B cell (primary cell): ENCODE results near the gene MGAT4C. TPM values are rescaled to one million over a fixed set of nuclear protein-coding genes. Genes with fewer than 3 reads are reported as not detected.

Experiments used
- ATAC-seq: fragments of 200-7000 bp; cut with Tn5 transposase; one replicate; pipeline ENCODE4 v1.10.0; 2021; ENCODE audit warnings: low read depth, mild to moderate bottlenecking, moderate number of reproducible peaks, moderate library complexity
- CTCF ChIA-PET: fragments of 350-600 bp; sonication (Branson Sonifier 250); formaldehyde crosslinking; loops from one replicate; lab custom pipeline; 2021; ENCODE audit warnings: antibody characterized with exemption, inconsistent platforms; lab: Charles Lee
- POLR2A ChIA-PET: fragments of 350-600 bp; sonication (Branson Sonifier 250); formaldehyde crosslinking; loops from one replicate; lab custom pipeline; 2021; ENCODE audit warnings: antibody characterized with exemption; lab: Charles Lee
- DNase-seq: peaks from one replicate; pipeline ENCODE4 v3.0.0; 2013
- H2AFZ ChIP-seq: 2 replicates; pipeline ENCODE4 v1.6.1; 2012; ENCODE audit warnings: mild to moderate bottlenecking, low read depth, low read length; ENCODE audit not compliant: insufficient read depth, poor library complexity, severe bottlenecking
- H3K27ac ChIP-seq, 2 donors: 1 replicate in 1 of 2; 2 replicates in 1 of 2; pipeline ENCODE4 v1.5.1; 2012 to 2013; ENCODE audit warnings: low read length in 2 of 2, mild to moderate bottlenecking in 2 of 2, moderate library complexity in 1 of 2
- H3K27me3 ChIP-seq, 4 experiments: fragments of 200-600 bp in 1 of 4; sonication (generic) in 1 of 4; replicated peaks in 1 of 4; 1 replicate in 2 of 4; 2 replicates in 2 of 4; pipeline versions ENCODE4 v1.6.1 to v1.7.0; 2013 to 2016; ENCODE audit warnings: low read length in 3 of 4, mild to moderate bottlenecking in 2 of 4, mixed read lengths in 1 of 4, moderate library complexity in 1 of 4; ENCODE audit not compliant: insufficient read depth in 4 of 4, control insufficient read depth in 3 of 4; ENCODE audit errors: control extremely low read depth in 1 of 4
- H3K36me3 ChIP-seq, 2 experiments: replicated peaks in 1 of 2; 1 replicate in 1 of 2; 2 replicates in 1 of 2; pipeline versions ENCODE4 v1.6.1 to v1.7.1; 2013; ENCODE audit warnings: low read length in 1 of 2; ENCODE audit not compliant: insufficient read depth in 2 of 2, control insufficient read depth in 1 of 2; ENCODE audit errors: control extremely low read depth in 1 of 2, extremely low read depth in 1 of 2
- H3K4me1 ChIP-seq, 2 donors: fragments of 200-600 bp in 1 of 2; sonication (generic) in 1 of 2; 1 replicate in 1 of 2; 2 replicates in 1 of 2; pipeline versions ENCODE4 v1.5.1 to v1.6.1; 2013 to 2017; ENCODE audit warnings: low read length in 2 of 2; ENCODE audit not compliant: control insufficient read depth in 2 of 2, insufficient read depth in 2 of 2
- H3K4me2 ChIP-seq: replicated peaks from 2 replicates; pipeline ENCODE3; 2012; ENCODE audit warnings: mild to moderate bottlenecking, low read depth, low read length; ENCODE audit not compliant: poor library complexity, severe bottlenecking
- H3K4me3 ChIP-seq, 5 experiments: fragments of 200-600 bp in 1 of 5; sonication (generic) in 1 of 5; 1 replicate in 3 of 5; 2 replicates in 2 of 5; pipeline versions ENCODE4 v1.5.1 to v1.7.0; 2011 to 2016; ENCODE audit warnings: low read length in 4 of 5, mild to moderate bottlenecking in 4 of 5, low read depth in 2 of 5, control low read depth in 1 of 5, moderate library complexity in 1 of 5; ENCODE audit not compliant: insufficient read depth in 1 of 5; ENCODE audit errors: control extremely low read depth in 1 of 5, extremely low read depth in 1 of 5
- H3K79me2 ChIP-seq: fragments of 200-600 bp; sonication (generic); one replicate; pipeline ENCODE4 v1.6.0; 2016; ENCODE audit warnings: low read length; ENCODE audit not compliant: control insufficient read depth, insufficient read depth
- H3K9ac ChIP-seq: fragments of 200-600 bp; sonication (generic); 2 replicates; pipeline ENCODE4 v1.6.1; 2017; ENCODE audit warnings: mild to moderate bottlenecking, low read length, moderate library complexity
- H3K9me3 ChIP-seq, 3 donors: one replicate each; pipeline versions ENCODE4 v1.6.1 to v1.7.1; 2013; ENCODE audit warnings: low read length in 2 of 3; ENCODE audit not compliant: control insufficient read depth in 2 of 3, insufficient read depth in 1 of 3; ENCODE audit errors: control extremely low read depth in 1 of 3
- H4K20me1 ChIP-seq: 2 replicates; pipeline ENCODE4 v1.6.0; 2012; ENCODE audit warnings: mild to moderate bottlenecking, low read length; ENCODE audit not compliant: insufficient read depth, control insufficient read depth, poor library complexity, severe bottlenecking
- H3K27ac Mint-ChIP-seq: one replicate; pipeline ENCODE4 v1.8.0; 2021; ENCODE audit warnings: mixed read lengths
- H3K27me3 Mint-ChIP-seq: one replicate; pipeline ENCODE4 v1.8.0; 2021; ENCODE audit warnings: mixed read lengths
- H3K4me1 Mint-ChIP-seq: one replicate; pipeline ENCODE4 v1.8.0; 2021; ENCODE audit warnings: mixed read lengths
- H3K4me3 Mint-ChIP-seq: one replicate; pipeline ENCODE4 v1.8.0; 2021; ENCODE audit warnings: mixed read lengths
- H3K9me3 Mint-ChIP-seq: one replicate; pipeline ENCODE4 v1.8.0; 2022; ENCODE audit warnings: mixed read lengths; ENCODE audit not compliant: insufficient read depth
- EZH2 ChIP-seq: IDR thresholded peaks from 2 replicates; pipeline ENCODE4 v1.6.1; 2012; ENCODE audit warnings: borderline replicate concordance, low read depth, mild to moderate bottlenecking, moderate library complexity, low read length; ENCODE audit not compliant: insufficient read depth, poor library complexity, severe bottlenecking
- WGBS: methylation state at CpG from one replicate; pipeline ENCODE4 v1.1.5; 2013; ENCODE audit warnings: missing lambda C conversion rate; ENCODE audit not compliant: insufficient coverage; 5-methylcytosine and 5-hydroxymethylcytosine counted together
- intact Hi-C: fragments of 100-400 bp; cut with micrococcal nuclease; formaldehyde crosslinking; loops from one replicate; pipeline ENCODE4 v1.10.0; 2022
- polyA plus RNA-seq: library from polyadenylated mRNA; depleted of rRNA; stranded (reverse); fragments of >200 nt; gene quantifications from 2 replicates; pipeline ENCODE4 v1.2.3, GENCODE V29; 2012
- total RNA-seq, 2 donors: library from RNA; stranded (reverse); fragments of 120-200 nt in 1 of 2; gene quantifications; 1 replicate in 1 of 2; 2 replicates in 1 of 2; pipeline versions ENCODE4 v1.2.3 to v1.2.4, GENCODE V29; 2013 to 2022
- TF ChIP-seq, protein P1 (sequence below): fragments of 200-600 bp; IDR thresholded peaks from one replicate; pipeline ENCODE4 v1.8.0; 2022; ENCODE audit warnings: antibody characterized with exemption, mild to moderate bottlenecking

The MGAT4C gene
- total and polyA plus RNA-seq, 2 donors (not counting 1 experiment from before 2014, with no cell fraction given) = not detected

- intact Hi-C loops = no loop called here
- Mint-ChIP-seq H3K4me1 (no peaks in the 10 kb centered on the region), H3K27me3 (no peaks in the 10 kb centered on the region), H3K4me3 (no peak overlapping the region), H3K27ac (no peak overlapping the region), H3K9me3 (no peaks in the 10 kb centered on the region)
- no peak overlapping the region for H3K27ac ChIP-seq
- POLR2A ChIA-PET = no interaction called here
- no peak for TF ChIP-seq EZH2
- TF ChIP-seq, protein P1, sequence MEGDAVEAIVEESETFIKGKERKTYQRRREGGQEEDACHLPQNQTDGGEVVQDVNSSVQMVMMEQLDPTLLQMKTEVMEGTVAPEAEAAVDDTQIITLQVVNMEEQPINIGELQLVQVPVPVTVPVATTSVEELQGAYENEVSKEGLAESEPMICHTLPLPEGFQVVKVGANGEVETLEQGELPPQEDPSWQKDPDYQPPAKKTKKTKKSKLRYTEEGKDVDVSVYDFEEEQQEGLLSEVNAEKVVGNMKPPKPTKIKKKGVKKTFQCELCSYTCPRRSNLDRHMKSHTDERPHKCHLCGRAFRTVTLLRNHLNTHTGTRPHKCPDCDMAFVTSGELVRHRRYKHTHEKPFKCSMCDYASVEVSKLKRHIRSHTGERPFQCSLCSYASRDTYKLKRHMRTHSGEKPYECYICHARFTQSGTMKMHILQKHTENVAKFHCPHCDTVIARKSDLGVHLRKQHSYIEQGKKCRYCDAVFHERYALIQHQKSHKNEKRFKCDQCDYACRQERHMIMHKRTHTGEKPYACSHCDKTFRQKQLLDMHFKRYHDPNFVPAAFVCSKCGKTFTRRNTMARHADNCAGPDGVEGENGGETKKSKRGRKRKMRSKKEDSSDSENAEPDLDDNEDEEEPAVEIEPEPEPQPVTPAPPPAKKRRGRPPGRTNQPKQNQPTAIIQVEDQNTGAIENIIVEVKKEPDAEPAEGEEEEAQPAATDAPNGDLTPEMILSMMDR = no peak
- H3K36me3 ChIP-seq = no peaks in the 10 kb centered on the region
- WGBS = no CpG with 5 or more reads among the region's 2 CpGs
- no peaks in the 10 kb centered on the region for H4K20me1 ChIP-seq
- CTCF ChIA-PET = no interaction called here
- no peak for DNase-seq
- H3K4me1 ChIP-seq = no peaks in the 10 kb centered on the region
- H3K27me3 ChIP-seq = no peaks in the 10 kb centered on the region
- no peaks in the 10 kb centered on the region for H3K79me2 ChIP-seq
- H2AFZ ChIP-seq = no peak overlapping the region
- no peak for ATAC-seq
- no peak overlapping the region for H3K9ac ChIP-seq
- H3K9me3 ChIP-seq = no peaks in the 10 kb centered on the region
- H3K4me2 ChIP-seq = no peak overlapping the region
- no peak overlapping the region for H3K4me3 ChIP-seq
Observed at GRCh38 chr12:86283620-86284019, 27.4 kb upstream of the MGAT4C start.

DNA sequence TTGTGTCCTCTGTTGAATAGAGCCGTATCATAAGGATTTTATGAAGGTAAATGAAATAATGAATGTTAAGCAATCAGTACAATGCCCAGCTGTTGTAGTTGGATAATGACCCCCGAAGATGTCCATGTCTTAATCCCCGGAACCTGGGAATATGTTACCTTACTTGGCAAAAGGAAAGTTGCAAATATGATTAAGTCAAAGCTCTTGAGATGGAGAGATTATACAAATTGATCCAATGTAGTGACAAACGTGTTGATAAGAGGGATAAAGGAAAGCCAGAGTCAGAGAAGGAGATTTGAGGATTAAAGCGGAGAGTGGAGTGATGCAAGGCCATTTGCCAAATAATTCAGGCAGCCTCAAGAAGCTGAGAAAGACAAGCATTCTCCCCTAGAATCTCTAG, 19.2 kb upstream of the MGAT4C start:
- no peaks in the 10 kb centered on the region for H4K20me1 ChIP-seq
- Mint-ChIP-seq H3K4me3 (no peak overlapping the region), H3K9me3 (no peaks in the 10 kb centered on the region), H3K4me1 (no peaks in the 10 kb centered on the region), H3K27ac (no peak overlapping the region), H3K27me3 (no peaks in the 10 kb centered on the region)
- no peak overlapping the region for H2AFZ ChIP-seq
- ChIA-PET CTCF (no interaction called here), POLR2A (no interaction called here)
- H3K9me3 ChIP-seq = no peaks in the 10 kb centered on the region
- no peak overlapping the region for H3K4me3 ChIP-seq
- DNase-seq (no peak), ATAC-seq (no peak)
- no peaks in the 10 kb centered on the region for H3K27me3 ChIP-seq
- H3K36me3 ChIP-seq = no peaks in the 10 kb centered on the region
- H3K9ac ChIP-seq = no peak overlapping the region
- no peak for TF ChIP-seq EZH2
- TF ChIP-seq, protein P1 = no peak
- no peak overlapping the region for H3K4me2 ChIP-seq
- 87% methylated on average over 3 of the region's 5 CpGs for WGBS
- H3K4me1 ChIP-seq = no peaks in the 10 kb centered on the region
- H3K27ac ChIP-seq = no peak overlapping the region
- intact Hi-C loops = no loop called here
- no peaks in the 10 kb centered on the region for H3K79me2 ChIP-seq
